OCI-M2 (cell line): ENCODE data around the gene BTNL2.
"Not testable (repeated sequence)": the region's sequence is repeated elsewhere in the genome, so short reads cannot be mapped to it uniquely, and the experiment has no call there.

Experiments used
- DNase-seq: peaks from one replicate; lab custom pipeline; 2025; ENCODE audit not compliant: unreplicated experiment; lab: John Stamatoyannopoulos, UW

Gene BTNL2

GRCh38 chr6:32370505-32370904 lies 36.5 kb downstream of the BTNL2 start:
- no peak for DNase-seq

GRCh38 chr6:32369660-32370059 lies 37.3 kb downstream of the BTNL2 start:
- no peak for DNase-seq

GRCh38 chr6:32367644-32368043 lies 39.3 kb downstream of the BTNL2 start:
- DNase-seq, result no peak

- not testable (repeated sequence) for DNase-seq
These were observed 47.8 kb downstream of the BTNL2 start for GRCh38 chr6:32359225-32359624.

- not testable (repeated sequence) for DNase-seq
These were observed 48.4 kb downstream of the BTNL2 start for GRCh38 chr6:32358548-32358947.

GRCh38 chr6:32355018-32355417 lies 52.0 kb downstream of the BTNL2 start:
- no peak for DNase-seq

GRCh38 chr6:32353348-32353747 lies 53.6 kb downstream of the BTNL2 start:
- DNase-seq, result no peak
